WTC11 (cell line): ENCODE measurements around the gene ITPK1. TPM values are rescaled to one million over a fixed set of nuclear protein-coding genes. Genes with fewer than 3 reads are reported as not detected.

Source experiments
- ATAC-seq: fragments of 200-7000 bp; cut with Tn5 transposase; 2 replicates; pipeline ENCODE4 v1.10.0; 2021; ENCODE audit warnings: mild to moderate bottlenecking, moderate library complexity
- CTCF ChIA-PET: fragments of 300-600 bp; sonication (Branson Sonifier 250); formaldehyde crosslinking; loops from one replicate; lab custom pipeline; 2021; ENCODE audit warnings: antibody characterized with exemption; lab: Charles Lee
- POLR2A ChIA-PET: fragments of 350-600 bp; sonication (Branson Sonifier 250); formaldehyde crosslinking; loops from one replicate; lab custom pipeline; 2021; ENCODE audit warnings: antibody characterized with exemption; lab: Charles Lee
- DNase-seq: peaks from one replicate; pipeline ENCODE4 v3.0.0; 2021; ENCODE audit warnings: low spot score
- H3K27ac Mint-ChIP-seq: 2 replicates; pipeline ENCODE4 v1.8.0; 2021; ENCODE audit warnings: mixed read lengths
- H3K27me3 Mint-ChIP-seq: 2 replicates; pipeline ENCODE4 v1.8.0; 2021; ENCODE audit warnings: low read depth, mild to moderate bottlenecking, moderate library complexity, mixed read lengths
- H3K36me3 Mint-ChIP-seq: 2 replicates; pipeline ENCODE4 v1.8.0; 2021; ENCODE audit warnings: mixed read lengths
- H3K4me1 Mint-ChIP-seq: 2 replicates; pipeline ENCODE4 v1.8.0; 2022; ENCODE audit warnings: mixed read lengths
- H3K4me3 Mint-ChIP-seq: 2 replicates; pipeline ENCODE4 v1.8.0; 2021; ENCODE audit warnings: mild to moderate bottlenecking, moderate library complexity, mixed read lengths
- H3K9me3 Mint-ChIP-seq: 2 replicates; pipeline ENCODE4 v1.8.0; 2021; ENCODE audit warnings: mixed read lengths
- ATF1 ChIP-seq: sonication (generic); formaldehyde crosslinking; IDR thresholded peaks from 2 replicates; pipeline ENCODE4 v1.8.1; 2023; ENCODE audit warnings: mild to moderate bottlenecking, moderate library complexity, missing genetic modification reagents
- CREB1 ChIP-seq: sonication (generic); formaldehyde crosslinking; IDR thresholded peaks from 2 replicates; pipeline ENCODE4 v1.8.0; 2023; ENCODE audit warnings: mild to moderate bottlenecking, missing genetic modification reagents
- CREM ChIP-seq: sonication (generic); formaldehyde crosslinking; IDR thresholded peaks from 2 replicates; pipeline ENCODE4 v1.8.1; 2022; ENCODE audit warnings: mild to moderate bottlenecking, missing genetic modification reagents, moderate library complexity
- ESRRA ChIP-seq: sonication (generic); formaldehyde crosslinking; IDR thresholded peaks from 2 replicates; pipeline ENCODE4 v1.8.1; 2022; ENCODE audit warnings: mild to moderate bottlenecking, missing genetic modification reagents, borderline replicate concordance
- ETV6 ChIP-seq: sonication (generic); formaldehyde crosslinking; IDR thresholded peaks from 2 replicates; pipeline ENCODE4 v1.8.1; 2022; ENCODE audit warnings: mild to moderate bottlenecking, missing genetic modification reagents
- FOXP1 ChIP-seq: sonication (generic); formaldehyde crosslinking; IDR thresholded peaks from 2 replicates; pipeline ENCODE4 v1.8.0; 2022; ENCODE audit warnings: missing genetic modification reagents, mild to moderate bottlenecking, moderate library complexity, borderline replicate concordance
- JUN ChIP-seq: sonication (generic); formaldehyde crosslinking; IDR thresholded peaks from 2 replicates; pipeline ENCODE4 v1.8.0; 2023; ENCODE audit warnings: mild to moderate bottlenecking, missing genetic modification reagents
- MYBL2 ChIP-seq: sonication (generic); formaldehyde crosslinking; IDR thresholded peaks from 2 replicates; pipeline ENCODE4 v1.8.1; 2023; ENCODE audit warnings: mild to moderate bottlenecking, moderate library complexity, missing genetic modification reagents
- SMAD4 ChIP-seq: sonication (generic); formaldehyde crosslinking; IDR thresholded peaks from 2 replicates; pipeline ENCODE4 v1.8.0; 2022; ENCODE audit warnings: mild to moderate bottlenecking, missing genetic modification reagents
- SOX15 ChIP-seq: fragments of 250-450 bp; sonication (Bioruptor Pico); IDR thresholded peaks from 2 replicates; pipeline ENCODE4 v1.9.0; 2021; ENCODE audit warnings: mild to moderate bottlenecking
- SP1 ChIP-seq: sonication (generic); formaldehyde crosslinking; conservative IDR thresholded peaks from 2 replicates; pipeline ENCODE4 v1.8.1; 2022; ENCODE audit warnings: missing genetic modification reagents
- TEAD1 ChIP-seq: sonication (generic); formaldehyde crosslinking; IDR thresholded peaks from 2 replicates; pipeline ENCODE4 v1.8.0; 2022; ENCODE audit warnings: mild to moderate bottlenecking, missing genetic modification reagents
- ZNF263 ChIP-seq: sonication (generic); formaldehyde crosslinking; IDR thresholded peaks from 2 replicates; pipeline ENCODE4 v1.8.1; 2022; ENCODE audit warnings: low read depth, mild to moderate bottlenecking, moderate library complexity, missing genetic modification reagents
- total RNA-seq: library from RNA; stranded (reverse); gene quantifications from 3 replicates; pipeline ENCODE4 v1.2.3, GENCODE V29; 2021
- TF ChIP-seq, protein P1 (sequence below): sonication (generic); formaldehyde crosslinking; IDR thresholded peaks from 2 replicates; pipeline ENCODE4 v1.8.1; 2023; ENCODE audit warnings: mild to moderate bottlenecking, missing genetic modification reagents, moderate library complexity
- TF ChIP-seq, protein P2 (sequence below): sonication (generic); formaldehyde crosslinking; conservative IDR thresholded peaks from 2 replicates; pipeline ENCODE4 v1.8.1; 2022; ENCODE audit warnings: mild to moderate bottlenecking, missing genetic modification reagents
- TF ChIP-seq, protein P3 (sequence below): sonication (generic); formaldehyde crosslinking; IDR thresholded peaks from 2 replicates; pipeline ENCODE4 v1.8.1; 2023; ENCODE audit warnings: mild to moderate bottlenecking, missing genetic modification reagents, borderline replicate concordance
- TF ChIP-seq, protein P4 (sequence below): sonication (generic); formaldehyde crosslinking; IDR thresholded peaks from 2 replicates; pipeline ENCODE4 v1.8.1; 2023; ENCODE audit warnings: mild to moderate bottlenecking, missing genetic modification reagents
- TF ChIP-seq, protein P5 (sequence below): fragments of 250-450 bp; sonication (Bioruptor Pico); IDR thresholded peaks from 2 replicates; pipeline ENCODE4 v1.9.0; 2021; ENCODE audit warnings: mild to moderate bottlenecking
- TF ChIP-seq, protein P6 (sequence below): sonication (generic); formaldehyde crosslinking; conservative IDR thresholded peaks from 2 replicates; pipeline ENCODE4 v1.8.1; 2023; ENCODE audit warnings: mild to moderate bottlenecking, low read depth, missing genetic modification reagents, moderate library complexity

Gene ITPK1
- total RNA-seq, 1 experiment from 2014 or later, result 144 TPM

DNA sequence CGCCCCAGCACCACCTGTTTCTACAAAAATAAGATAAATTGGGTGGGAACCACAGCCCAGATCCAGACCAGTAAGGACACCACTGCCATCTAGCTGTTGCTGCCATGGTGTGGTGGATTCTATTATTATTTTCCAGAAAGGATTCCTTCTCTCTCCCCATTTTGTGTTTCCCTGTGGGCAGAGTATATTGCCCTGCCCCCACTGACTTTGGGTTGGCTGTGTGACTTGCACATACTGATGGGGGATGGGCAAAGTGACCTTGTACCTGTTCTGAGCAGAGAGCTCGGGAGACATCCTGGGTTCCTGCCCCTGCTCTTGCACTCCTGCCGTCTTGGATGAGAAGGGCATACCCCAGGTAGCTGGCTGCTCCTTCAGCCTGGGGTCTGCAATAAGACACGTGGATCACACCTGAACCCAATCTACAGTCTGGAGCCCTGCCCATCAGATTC, 44.7 kb upstream of the ITPK1 start:
- no peak overlapping the region for H3K4me3 Mint-ChIP-seq
- TF ChIP-seq, protein P1, sequence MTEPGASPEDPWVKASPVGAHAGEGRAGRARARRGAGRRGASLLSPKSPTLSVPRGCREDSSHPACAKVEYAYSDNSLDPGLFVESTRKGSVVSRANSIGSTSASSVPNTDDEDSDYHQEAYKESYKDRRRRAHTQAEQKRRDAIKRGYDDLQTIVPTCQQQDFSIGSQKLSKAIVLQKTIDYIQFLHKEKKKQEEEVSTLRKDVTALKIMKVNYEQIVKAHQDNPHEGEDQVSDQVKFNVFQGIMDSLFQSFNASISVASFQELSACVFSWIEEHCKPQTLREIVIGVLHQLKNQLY (CRISPR knock-in tag), result no peak
- TF ChIP-seq SP1 (CRISPR knock-in tag) (no peak), ATF1 (CRISPR knock-in tag) (no peak), SOX15 (CRISPR knock-in tag) (no peak), MYBL2 (no peak), FOXP1 (no peak), SMAD4 (CRISPR knock-in tag) (no peak), ZNF263 (no peak), CREB1 (no peak), ESRRA (CRISPR knock-in tag) (no peak), JUN (CRISPR knock-in tag) (no peak), ETV6 (CRISPR knock-in tag) (no peak), CREM (CRISPR knock-in tag) (no peak), TEAD1 (CRISPR knock-in tag) (no peak)
- TF ChIP-seq, protein P2, sequence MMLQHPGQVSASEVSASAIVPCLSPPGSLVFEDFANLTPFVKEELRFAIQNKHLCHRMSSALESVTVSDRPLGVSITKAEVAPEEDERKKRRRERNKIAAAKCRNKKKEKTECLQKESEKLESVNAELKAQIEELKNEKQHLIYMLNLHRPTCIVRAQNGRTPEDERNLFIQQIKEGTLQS, result no peak
- TF ChIP-seq, protein P3, sequence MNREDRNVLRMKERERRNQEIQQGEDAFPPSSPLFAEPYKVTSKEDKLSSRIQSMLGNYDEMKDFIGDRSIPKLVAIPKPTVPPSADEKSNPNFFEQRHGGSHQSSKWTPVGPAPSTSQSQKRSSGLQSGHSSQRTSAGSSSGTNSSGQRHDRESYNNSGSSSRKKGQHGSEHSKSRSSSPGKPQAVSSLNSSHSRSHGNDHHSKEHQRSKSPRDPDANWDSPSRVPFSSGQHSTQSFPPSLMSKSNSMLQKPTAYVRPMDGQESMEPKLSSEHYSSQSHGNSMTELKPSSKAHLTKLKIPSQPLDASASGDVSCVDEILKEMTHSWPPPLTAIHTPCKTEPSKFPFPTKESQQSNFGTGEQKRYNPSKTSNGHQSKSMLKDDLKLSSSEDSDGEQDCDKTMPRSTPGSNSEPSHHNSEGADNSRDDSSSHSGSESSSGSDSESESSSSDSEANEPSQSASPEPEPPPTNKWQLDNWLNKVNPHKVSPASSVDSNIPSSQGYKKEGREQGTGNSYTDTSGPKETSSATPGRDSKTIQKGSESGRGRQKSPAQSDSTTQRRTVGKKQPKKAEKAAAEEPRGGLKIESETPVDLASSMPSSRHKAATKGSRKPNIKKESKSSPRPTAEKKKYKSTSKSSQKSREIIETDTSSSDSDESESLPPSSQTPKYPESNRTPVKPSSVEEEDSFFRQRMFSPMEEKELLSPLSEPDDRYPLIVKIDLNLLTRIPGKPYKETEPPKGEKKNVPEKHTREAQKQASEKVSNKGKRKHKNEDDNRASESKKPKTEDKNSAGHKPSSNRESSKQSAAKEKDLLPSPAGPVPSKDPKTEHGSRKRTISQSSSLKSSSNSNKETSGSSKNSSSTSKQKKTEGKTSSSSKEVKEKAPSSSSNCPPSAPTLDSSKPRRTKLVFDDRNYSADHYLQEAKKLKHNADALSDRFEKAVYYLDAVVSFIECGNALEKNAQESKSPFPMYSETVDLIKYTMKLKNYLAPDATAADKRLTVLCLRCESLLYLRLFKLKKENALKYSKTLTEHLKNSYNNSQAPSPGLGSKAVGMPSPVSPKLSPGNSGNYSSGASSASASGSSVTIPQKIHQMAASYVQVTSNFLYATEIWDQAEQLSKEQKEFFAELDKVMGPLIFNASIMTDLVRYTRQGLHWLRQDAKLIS, result no peak
- TF ChIP-seq, protein P4, sequence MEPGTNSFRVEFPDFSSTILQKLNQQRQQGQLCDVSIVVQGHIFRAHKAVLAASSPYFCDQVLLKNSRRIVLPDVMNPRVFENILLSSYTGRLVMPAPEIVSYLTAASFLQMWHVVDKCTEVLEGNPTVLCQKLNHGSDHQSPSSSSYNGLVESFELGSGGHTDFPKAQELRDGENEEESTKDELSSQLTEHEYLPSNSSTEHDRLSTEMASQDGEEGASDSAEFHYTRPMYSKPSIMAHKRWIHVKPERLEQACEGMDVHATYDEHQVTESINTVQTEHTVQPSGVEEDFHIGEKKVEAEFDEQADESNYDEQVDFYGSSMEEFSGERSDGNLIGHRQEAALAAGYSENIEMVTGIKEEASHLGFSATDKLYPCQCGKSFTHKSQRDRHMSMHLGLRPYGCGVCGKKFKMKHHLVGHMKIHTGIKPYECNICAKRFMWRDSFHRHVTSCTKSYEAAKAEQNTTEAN (CRISPR knock-in tag), result no peak
- TF ChIP-seq, protein P5, sequence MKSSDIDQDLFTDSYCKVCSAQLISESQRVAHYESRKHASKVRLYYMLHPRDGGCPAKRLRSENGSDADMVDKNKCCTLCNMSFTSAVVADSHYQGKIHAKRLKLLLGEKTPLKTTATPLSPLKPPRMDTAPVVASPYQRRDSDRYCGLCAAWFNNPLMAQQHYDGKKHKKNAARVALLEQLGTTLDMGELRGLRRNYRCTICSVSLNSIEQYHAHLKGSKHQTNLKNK (CRISPR knock-in tag), result no peak
- TF ChIP-seq, protein P6, sequence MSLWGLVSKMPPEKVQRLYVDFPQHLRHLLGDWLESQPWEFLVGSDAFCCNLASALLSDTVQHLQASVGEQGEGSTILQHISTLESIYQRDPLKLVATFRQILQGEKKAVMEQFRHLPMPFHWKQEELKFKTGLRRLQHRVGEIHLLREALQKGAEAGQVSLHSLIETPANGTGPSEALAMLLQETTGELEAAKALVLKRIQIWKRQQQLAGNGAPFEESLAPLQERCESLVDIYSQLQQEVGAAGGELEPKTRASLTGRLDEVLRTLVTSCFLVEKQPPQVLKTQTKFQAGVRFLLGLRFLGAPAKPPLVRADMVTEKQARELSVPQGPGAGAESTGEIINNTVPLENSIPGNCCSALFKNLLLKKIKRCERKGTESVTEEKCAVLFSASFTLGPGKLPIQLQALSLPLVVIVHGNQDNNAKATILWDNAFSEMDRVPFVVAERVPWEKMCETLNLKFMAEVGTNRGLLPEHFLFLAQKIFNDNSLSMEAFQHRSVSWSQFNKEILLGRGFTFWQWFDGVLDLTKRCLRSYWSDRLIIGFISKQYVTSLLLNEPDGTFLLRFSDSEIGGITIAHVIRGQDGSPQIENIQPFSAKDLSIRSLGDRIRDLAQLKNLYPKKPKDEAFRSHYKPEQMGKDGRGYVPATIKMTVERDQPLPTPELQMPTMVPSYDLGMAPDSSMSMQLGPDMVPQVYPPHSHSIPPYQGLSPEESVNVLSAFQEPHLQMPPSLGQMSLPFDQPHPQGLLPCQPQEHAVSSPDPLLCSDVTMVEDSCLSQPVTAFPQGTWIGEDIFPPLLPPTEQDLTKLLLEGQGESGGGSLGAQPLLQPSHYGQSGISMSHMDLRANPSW (CRISPR knock-in tag), result no peak
- TF ChIP-seq, all 79 proteins: peak for 0
- ATAC-seq (peak; percentile 79), DNase-seq (peak; percentile 29)
- no peaks in the 10 kb centered on the region for H3K9me3 Mint-ChIP-seq
- H3K4me1 Mint-ChIP-seq, result peaks cover 4% of the 10 kb centered on the region
- ChIA-PET POLR2A (interaction anchor here (0.6 kb wide), 1 partner anchor 21 kb away, joined by 8 read pairs; no protein-coding TSS in a partner anchor), CTCF (interaction anchor here (0.6 to 3.0 kb wide), 28 partner anchors 9 to 1435 kb away, joined by 3 to 28 read pairs (median 4); partner anchors contain the start of genes GOLGA5, LYSET, MOAP1 and UBR7)
- no peaks in the 10 kb centered on the region for H3K27me3 Mint-ChIP-seq
- H3K27ac Mint-ChIP-seq, result no peak overlapping the region
- no peaks in the 10 kb centered on the region for H3K36me3 Mint-ChIP-seq
